NT2/D1 (cell line): ENCODE results near the gene TMEM238.

ENCODE experiments used
- SUZ12 ChIP-seq: IDR thresholded peaks from 2 replicates; pipeline ENCODE4 v1.6.1; 2011; ENCODE audit not compliant: insufficient read length, insufficient read depth; ENCODE audit errors: extremely low read depth
- YY1 ChIP-seq: IDR thresholded peaks from 2 replicates; pipeline ENCODE4 v1.6.1; 2011; ENCODE audit not compliant: insufficient read length, insufficient read depth
- ZNF274 ChIP-seq: IDR thresholded peaks from 2 replicates; pipeline ENCODE4 v1.6.1; 2011; ENCODE audit warnings: mild to moderate bottlenecking, low read depth, low read length

DNA sequence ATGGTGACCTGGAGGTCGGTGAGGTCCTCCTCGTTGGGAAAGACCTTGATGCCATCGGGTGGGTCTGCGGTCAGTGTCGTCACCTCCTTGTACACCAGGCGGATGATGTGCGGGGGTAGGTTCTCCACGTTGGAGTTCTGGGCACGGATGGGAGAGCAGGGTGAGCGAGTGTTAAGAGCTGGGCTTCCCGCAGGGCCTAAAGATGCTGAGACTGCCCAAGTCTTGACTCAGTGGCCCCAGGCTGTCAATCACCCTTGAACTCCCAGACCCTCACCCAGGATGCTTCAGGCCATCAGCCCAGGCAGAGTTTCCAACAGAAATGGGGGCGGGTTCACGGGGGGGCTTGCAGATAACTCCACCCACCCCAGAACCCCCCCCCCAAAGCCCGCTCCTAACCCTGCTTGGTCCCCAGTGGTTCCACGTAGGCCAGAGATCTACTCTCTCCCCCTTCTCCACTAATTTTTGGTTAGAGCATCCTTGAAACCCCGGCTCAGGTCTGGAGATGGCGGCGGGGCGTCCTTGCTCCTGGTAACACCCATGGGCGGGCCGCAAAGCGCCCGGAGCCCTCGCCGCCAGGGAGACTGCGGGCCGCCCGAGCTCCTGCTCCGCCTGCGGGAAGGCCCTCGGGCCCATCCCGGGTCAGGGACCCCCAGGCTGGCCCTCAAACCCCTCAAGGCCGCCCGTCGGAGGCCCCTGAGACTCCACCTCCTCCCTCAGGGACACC lies 22.9 kb upstream of the TMEM238 start:
- TF ChIP-seq ZNF274 (no peak), SUZ12 (no peak), YY1 (no peak)
